Activated CD8-positive, alpha-beta T cell treated with anti-CD3 and anti-CD28 coated beads for 36 hours (primary cell): ENCODE results near the gene SEH1L. TPM values are rescaled to one million over a fixed set of nuclear protein-coding genes. Genes with fewer than 3 reads are reported as not detected.

Source experiments
- ATAC-seq: fragments of 200-7000 bp; cut with Tn5 transposase; one replicate; pipeline ENCODE4 v1.10.0; 2021; ENCODE audit warnings: mild to moderate bottlenecking, moderate library complexity
- CTCF ChIA-PET: fragments of 350-600 bp; sonication (Branson Sonifier 250); formaldehyde crosslinking; loops from one replicate; lab custom pipeline; 2021; ENCODE audit warnings: antibody characterized with exemption; lab: Charles Lee
- POLR2A ChIA-PET: fragments of 350-600 bp; sonication (Branson Sonifier 250); formaldehyde crosslinking; loops from one replicate; lab custom pipeline; 2021; ENCODE audit warnings: antibody characterized with exemption; lab: Charles Lee
- DNase-seq: peaks from one replicate; pipeline ENCODE4 v3.0.0-alpha.2; 2020
- H3K27ac Mint-ChIP-seq: one replicate; pipeline ENCODE4 v1.8.0; 2021; ENCODE audit warnings: mild to moderate bottlenecking, mixed read lengths
- H3K27me3 Mint-ChIP-seq: one replicate; pipeline ENCODE4 v1.8.0; 2021; ENCODE audit warnings: mixed read lengths
- H3K36me3 Mint-ChIP-seq: one replicate; pipeline ENCODE4 v1.8.0; 2021; ENCODE audit warnings: low read depth, mixed read lengths
- H3K4me1 Mint-ChIP-seq: one replicate; pipeline ENCODE4 v1.8.0; 2021; ENCODE audit warnings: low read depth, mixed read lengths
- H3K4me3 Mint-ChIP-seq: one replicate; pipeline ENCODE4 v1.8.0; 2021; ENCODE audit warnings: mild to moderate bottlenecking, moderate library complexity, mixed read lengths
- H3K9me3 Mint-ChIP-seq: one replicate; pipeline ENCODE4 v1.8.0; 2021; ENCODE audit warnings: mixed read lengths
- intact Hi-C: fragments of 100-400 bp; cut with micrococcal nuclease; formaldehyde crosslinking; loops from one replicate; pipeline ENCODE4 v1.10.0; 2022
- total RNA-seq, 2 experiments: library from RNA; stranded (reverse); gene quantifications; one replicate each; pipeline ENCODE4 v1.2.3, GENCODE V29; 2021
- TF ChIP-seq, protein P1 (sequence below): fragments of 200-600 bp; IDR thresholded peaks from one replicate; pipeline ENCODE4 v1.8.0; 2022; ENCODE audit warnings: antibody characterized with exemption, mild to moderate bottlenecking

Gene SEH1L
- total RNA-seq, 2 experiments from 2014 or later, result 105 to 110 TPM

DNA sequence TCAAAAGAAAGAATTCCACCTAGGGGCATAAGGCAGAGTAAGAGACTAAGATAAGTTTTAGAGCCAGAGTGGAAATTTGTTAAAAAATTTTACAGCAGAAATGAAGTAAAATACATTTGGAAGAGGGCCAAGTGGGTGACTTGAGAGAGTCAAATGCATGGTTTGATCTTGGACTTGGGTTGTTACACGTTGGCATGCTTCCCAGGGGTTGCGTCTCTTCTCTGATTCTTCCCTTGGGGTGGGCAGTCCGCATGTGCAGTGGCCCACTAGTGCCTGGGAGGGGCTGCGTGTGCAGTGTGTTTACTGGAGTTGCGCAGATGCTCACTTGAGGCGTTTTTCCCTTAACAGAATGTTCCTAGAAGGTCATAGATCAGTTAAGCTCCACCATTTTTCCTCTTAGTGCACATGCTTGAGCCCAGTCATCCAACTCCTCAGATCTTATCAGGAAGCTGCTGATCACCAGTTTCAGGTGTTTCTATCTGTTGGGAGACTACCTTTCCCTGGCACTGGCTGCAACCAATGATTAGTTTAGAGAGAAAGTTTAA is 13.1 kb downstream of the SEH1L start:
- CTCF ChIA-PET, result no interaction called here
- H3K4me3 Mint-ChIP-seq, result no peak overlapping the region
- TF ChIP-seq, protein P1, sequence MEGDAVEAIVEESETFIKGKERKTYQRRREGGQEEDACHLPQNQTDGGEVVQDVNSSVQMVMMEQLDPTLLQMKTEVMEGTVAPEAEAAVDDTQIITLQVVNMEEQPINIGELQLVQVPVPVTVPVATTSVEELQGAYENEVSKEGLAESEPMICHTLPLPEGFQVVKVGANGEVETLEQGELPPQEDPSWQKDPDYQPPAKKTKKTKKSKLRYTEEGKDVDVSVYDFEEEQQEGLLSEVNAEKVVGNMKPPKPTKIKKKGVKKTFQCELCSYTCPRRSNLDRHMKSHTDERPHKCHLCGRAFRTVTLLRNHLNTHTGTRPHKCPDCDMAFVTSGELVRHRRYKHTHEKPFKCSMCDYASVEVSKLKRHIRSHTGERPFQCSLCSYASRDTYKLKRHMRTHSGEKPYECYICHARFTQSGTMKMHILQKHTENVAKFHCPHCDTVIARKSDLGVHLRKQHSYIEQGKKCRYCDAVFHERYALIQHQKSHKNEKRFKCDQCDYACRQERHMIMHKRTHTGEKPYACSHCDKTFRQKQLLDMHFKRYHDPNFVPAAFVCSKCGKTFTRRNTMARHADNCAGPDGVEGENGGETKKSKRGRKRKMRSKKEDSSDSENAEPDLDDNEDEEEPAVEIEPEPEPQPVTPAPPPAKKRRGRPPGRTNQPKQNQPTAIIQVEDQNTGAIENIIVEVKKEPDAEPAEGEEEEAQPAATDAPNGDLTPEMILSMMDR, result no peak
- intact Hi-C loops, result no loop called here
- H3K27ac Mint-ChIP-seq, result no peak overlapping the region
- H3K9me3 Mint-ChIP-seq, result no peaks in the 10 kb centered on the region
- no peaks in the 10 kb centered on the region for H3K27me3 Mint-ChIP-seq
- POLR2A ChIA-PET, result interaction anchor here (0.6 to 1.2 kb wide), 2 partner anchors 26 to 44 kb away, joined by 3 read pairs; no protein-coding TSS in a partner anchor
- DNase-seq (no peak), ATAC-seq (no peak)
- peaks cover 11% of the 10 kb centered on the region for H3K4me1 Mint-ChIP-seq
- peaks cover 51% of the 10 kb centered on the region for H3K36me3 Mint-ChIP-seq

DNA sequence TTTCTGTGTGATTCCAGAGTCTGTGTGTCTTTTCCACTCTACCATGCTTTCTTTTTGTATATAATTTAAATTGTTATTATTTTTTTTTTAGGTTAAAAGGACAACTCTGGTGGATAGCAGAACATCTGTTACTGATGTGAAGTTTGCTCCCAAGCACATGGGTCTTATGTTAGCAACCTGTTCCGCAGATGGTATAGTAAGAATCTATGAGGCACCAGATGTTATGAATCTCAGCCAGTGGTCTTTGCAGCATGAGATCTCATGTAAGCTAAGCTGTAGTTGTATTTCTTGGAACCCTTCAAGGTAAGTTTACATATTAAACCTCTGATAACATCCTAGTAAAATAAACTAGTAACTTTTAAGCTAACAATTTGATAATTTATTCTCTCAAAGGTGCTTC is 15.3 kb downstream of the SEH1L start:
- Mint-ChIP-seq H3K4me3 (no peak overlapping the region), H3K4me1 (peaks cover 11% of the 10 kb centered on the region), H3K27me3 (no peaks in the 10 kb centered on the region), H3K27ac (no peak overlapping the region), H3K36me3 (peaks cover 54% of the 10 kb centered on the region), H3K9me3 (no peaks in the 10 kb centered on the region)
- TF ChIP-seq, protein P1, result no peak
- intact Hi-C loops, result no loop called here
- no peak for ATAC-seq
- POLR2A ChIA-PET, result interaction anchor here (1.2 to 1.5 kb wide), 2 partner anchors 14 to 28 kb away, joined by 4 to 5 read pairs; partner anchors contain the start of gene CEP192
- CTCF ChIA-PET, result interaction anchor here (0.7 to 1.5 kb wide), 5 partner anchors 10 to 213 kb away, joined by 3 to 4 read pairs (median 3); no protein-coding TSS in a partner anchor
- no peak for DNase-seq

DNA sequence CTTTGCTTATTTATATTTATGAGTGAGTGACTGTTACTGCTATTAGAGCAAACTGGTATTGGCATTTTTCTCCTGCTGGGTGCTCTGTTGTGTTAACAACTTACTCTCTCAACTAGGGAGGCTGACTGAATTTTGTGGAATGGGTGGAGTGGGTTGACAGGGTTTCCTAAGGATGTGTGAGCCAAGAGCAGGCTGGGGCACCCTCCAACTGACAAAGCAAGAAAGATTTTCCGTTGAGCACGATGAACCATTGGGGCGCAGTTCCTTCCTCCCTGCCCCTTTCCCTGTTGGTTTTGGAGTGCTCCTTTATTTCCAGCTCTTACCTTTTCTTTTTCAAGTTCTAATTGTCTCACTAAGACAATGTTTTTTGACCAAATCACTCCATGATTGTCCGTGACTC is 20.3 kb downstream of the SEH1L start:
- ChIA-PET POLR2A (interaction anchor here (1.7 kb wide), 1 partner anchor 86 kb away, joined by 5 read pairs; no protein-coding TSS in a partner anchor), CTCF (interaction anchor here (0.6 to 1.5 kb wide), 2 partner anchors 20 to 191 kb away, joined by 3 read pairs; no protein-coding TSS in a partner anchor)
- H3K27me3 Mint-ChIP-seq, result no peaks in the 10 kb centered on the region
- H3K4me3 Mint-ChIP-seq, result no peak overlapping the region
- intact Hi-C loops, result no loop called here
- peaks cover 60% of the 10 kb centered on the region for H3K36me3 Mint-ChIP-seq
- DNase-seq, result no peak
- H3K4me1 Mint-ChIP-seq, result peaks cover 16% of the 10 kb centered on the region
- no peaks in the 10 kb centered on the region for H3K9me3 Mint-ChIP-seq
- H3K27ac Mint-ChIP-seq, result no peak overlapping the region
- TF ChIP-seq, protein P1, result no peak
- ATAC-seq, result no peak

DNA sequence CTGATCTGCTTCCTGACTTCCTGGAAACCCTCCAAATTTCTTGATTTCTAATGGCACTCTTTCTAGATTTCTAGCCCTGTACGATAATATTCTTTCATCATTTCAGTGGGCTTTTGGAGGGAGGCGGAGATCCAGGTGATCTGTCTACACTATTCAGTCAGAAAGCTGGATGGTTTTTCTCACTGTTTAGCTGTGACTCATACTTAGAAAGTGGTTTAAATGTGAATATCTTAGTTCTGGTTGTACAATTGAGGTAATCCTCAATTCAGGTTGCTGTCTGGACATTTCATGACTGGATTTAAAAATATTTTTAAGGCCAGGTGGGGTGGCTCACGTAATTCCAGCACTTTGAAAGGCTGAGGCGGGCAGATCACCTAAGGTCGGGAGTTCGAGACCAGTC is 20.8 kb downstream of the SEH1L start:
- no peak overlapping the region for H3K4me3 Mint-ChIP-seq
- H3K27me3 Mint-ChIP-seq, result no peaks in the 10 kb centered on the region
- H3K27ac Mint-ChIP-seq, result no peak overlapping the region
- ATAC-seq (no peak), DNase-seq (no peak)
- no peaks in the 10 kb centered on the region for H3K9me3 Mint-ChIP-seq
- ChIA-PET CTCF (interaction anchor here (1.5 kb wide), 1 partner anchor 20 kb away, joined by 3 read pairs; no protein-coding TSS in a partner anchor), POLR2A (interaction anchor here (1.7 to 2.4 kb wide), 2 partner anchors 22 to 85 kb away, joined by 5 to 12 read pairs; partner anchors contain the start of gene CEP192)
- peaks cover 56% of the 10 kb centered on the region for H3K36me3 Mint-ChIP-seq
- TF ChIP-seq, protein P1, result no peak
- intact Hi-C loops, result no loop called here
- peaks cover 16% of the 10 kb centered on the region for H3K4me1 Mint-ChIP-seq
